A204.1 (cell line): ENCODE measurements around the gene OSTM1.

Experiments used
- FAIRE-seq: peaks from 2 replicates; lab custom pipeline; 2012; peaks lifted over from hg19 to GRCh38; lab: Jason Lieb, UNC

OSTM1 gene

GRCh38 chr6:108074359-108075144 lies at the start of gene OSTM1:
TSS of gene OSTM1 (minus strand) at chr6:108074741. CDS start at chr6:108074651, 90 bp downstream.
- no peak for FAIRE-seq

GRCh38 chr6:108123946-108124345 lies 49.4 kb upstream of the OSTM1 start:
- FAIRE-seq = no peak

- FAIRE-seq = no peak
These were observed 49.0 kb upstream of the OSTM1 start for GRCh38 chr6:108123481-108123929.

GRCh38 chr6:108121612-108122011 lies 47.1 kb upstream of the OSTM1 start:
- no peak for FAIRE-seq

- FAIRE-seq = no peak
These were observed 45.8 kb upstream of the OSTM1 start for GRCh38 chr6:108120311-108120710.

- no peak for FAIRE-seq
These were observed 45.2 kb upstream of the OSTM1 start for GRCh38 chr6:108119769-108120141.

GRCh38 chr6:108118810-108119768 lies 44.5 kb upstream of the OSTM1 start:
- no peak for FAIRE-seq

GRCh38 chr6:108118359-108118724 lies 43.8 kb upstream of the OSTM1 start:
- no peak for FAIRE-seq

GRCh38 chr6:108117427-108118358 lies 43.2 kb upstream of the OSTM1 start:
- no peak for FAIRE-seq

- FAIRE-seq = no peak
These were observed 42.2 kb upstream of the OSTM1 start for GRCh38 chr6:108116546-108117426.

- FAIRE-seq = no peak
These were observed 41.1 kb upstream of the OSTM1 start for GRCh38 chr6:108115598-108116058.

- no peak for FAIRE-seq
These were observed 40.5 kb upstream of the OSTM1 start for GRCh38 chr6:108114841-108115597.

- peak; percentile 79 for FAIRE-seq
These were observed 39.3 kb upstream of the OSTM1 start for GRCh38 chr6:108113557-108114519.

- no peak for FAIRE-seq
These were observed 33.8 kb upstream of the OSTM1 start for GRCh38 chr6:108108374-108108773.

- FAIRE-seq = no peak
These were observed 32.6 kb upstream of the OSTM1 start for GRCh38 chr6:108107102-108107501.

GRCh38 chr6:108106694-108107093 lies 32.2 kb upstream of the OSTM1 start:
- FAIRE-seq = no peak

GRCh38 chr6:108106261-108106660 lies 31.7 kb upstream of the OSTM1 start:
- FAIRE-seq = no peak

GRCh38 chr6:108105571-108105970 lies 31.0 kb upstream of the OSTM1 start:
- FAIRE-seq = no peak

- FAIRE-seq = no peak
These were observed 28.4 kb upstream of the OSTM1 start for GRCh38 chr6:108102965-108103364.
